Loucy (cell line): ENCODE results near the gene ADAMTS12.

Experiments used
- H2AFZ ChIP-seq: fragments of 200-600 bp; sonication (generic); 2 replicates; pipeline ENCODE4 v1.6.0; 2016; ENCODE audit warnings: antibody characterized with exemption, mild to moderate bottlenecking, low read length, moderate library complexity
- H3F3A ChIP-seq: fragments of 200-600 bp; 2 replicates; pipeline ENCODE4 v1.6.0; 2016; ENCODE audit warnings: antibody characterized with exemption, low read depth, mild to moderate bottlenecking
- H3K27me3 ChIP-seq: fragments of 200-600 bp; sonication (generic); 2 replicates; pipeline ENCODE4 v1.6.1; 2014; ENCODE audit warnings: low read length, mild to moderate bottlenecking; ENCODE audit not compliant: insufficient read depth, poor library complexity, severe bottlenecking
- H3K36me3 ChIP-seq: fragments of 200-600 bp; sonication (generic); 2 replicates; pipeline ENCODE4 v1.6.1; 2016; ENCODE audit warnings: low read length; ENCODE audit not compliant: insufficient read depth
- H3K4me1 ChIP-seq: fragments of 200-600 bp; sonication (generic); 2 replicates; pipeline ENCODE4 v1.5.1; 2014; ENCODE audit warnings: low read length, mild to moderate bottlenecking; ENCODE audit not compliant: insufficient read depth, poor library complexity, severe bottlenecking
- H3K4me2 ChIP-seq: fragments of 200-600 bp; sonication (generic); 2 replicates; pipeline ENCODE4 v1.6.0; 2014; ENCODE audit warnings: antibody characterized with exemption, low read length, low read depth, mild to moderate bottlenecking; ENCODE audit not compliant: poor library complexity, severe bottlenecking
- H3K4me3 ChIP-seq: fragments of 200-600 bp; sonication (generic); 2 replicates; pipeline ENCODE4 v1.5.1; 2014; ENCODE audit warnings: low read length, mild to moderate bottlenecking, mixed read lengths; ENCODE audit not compliant: poor library complexity, severe bottlenecking
- H3K79me2 ChIP-seq: fragments of 200-600 bp; sonication (generic); 2 replicates; pipeline ENCODE4 v1.6.1; 2014; ENCODE audit warnings: low read length; ENCODE audit not compliant: insufficient read depth
- H3K9ac ChIP-seq: fragments of 200-600 bp; sonication (generic); 2 replicates; pipeline ENCODE4 v1.6.0; 2014; ENCODE audit warnings: mild to moderate bottlenecking, low read depth, low read length, moderate library complexity; ENCODE audit not compliant: poor library complexity, severe bottlenecking
- H3K9me2 ChIP-seq: fragments of 200-600 bp; sonication (generic); replicated peaks from 2 replicates; pipeline ENCODE4 v1.6.1; 2016; ENCODE audit warnings: low read depth, low read length, mixed read lengths
- H3K9me3 ChIP-seq: fragments of 200-600 bp; sonication (generic); 2 replicates; pipeline ENCODE4 v1.6.1; 2014; ENCODE audit warnings: mild to moderate bottlenecking, antibody characterized with exemption, low read length, low read depth; ENCODE audit not compliant: insufficient read depth
- H4K20me1 ChIP-seq: fragments of 200-600 bp; sonication (generic); 2 replicates; pipeline ENCODE4 v1.6.0; 2014; ENCODE audit warnings: antibody characterized with exemption, low read length, mild to moderate bottlenecking; ENCODE audit not compliant: insufficient read depth, poor library complexity, severe bottlenecking
- EZH2phosphoT487 ChIP-seq: fragments of 200-600 bp; IDR thresholded peaks from 2 replicates; pipeline ENCODE4 v1.6.1; 2018; ENCODE audit warnings: antibody characterized with exemption, mild to moderate bottlenecking, moderate library complexity, borderline replicate concordance
- TF ChIP-seq, protein P1 (sequence below): fragments of 200-600 bp; sonication (generic); conservative IDR thresholded peaks from 2 replicates; pipeline ENCODE4 v1.5.1; 2014; ENCODE audit warnings: mild to moderate bottlenecking, antibody characterized with exemption, low read length

Gene ADAMTS12

GRCh38 chr5:33721491-33722200 is 170.1 kb downstream of the ADAMTS12 start:
- H3K4me2 ChIP-seq = no peak overlapping the region
- TF ChIP-seq EZH2phosphoT487 = no peak
- TF ChIP-seq, protein P1, sequence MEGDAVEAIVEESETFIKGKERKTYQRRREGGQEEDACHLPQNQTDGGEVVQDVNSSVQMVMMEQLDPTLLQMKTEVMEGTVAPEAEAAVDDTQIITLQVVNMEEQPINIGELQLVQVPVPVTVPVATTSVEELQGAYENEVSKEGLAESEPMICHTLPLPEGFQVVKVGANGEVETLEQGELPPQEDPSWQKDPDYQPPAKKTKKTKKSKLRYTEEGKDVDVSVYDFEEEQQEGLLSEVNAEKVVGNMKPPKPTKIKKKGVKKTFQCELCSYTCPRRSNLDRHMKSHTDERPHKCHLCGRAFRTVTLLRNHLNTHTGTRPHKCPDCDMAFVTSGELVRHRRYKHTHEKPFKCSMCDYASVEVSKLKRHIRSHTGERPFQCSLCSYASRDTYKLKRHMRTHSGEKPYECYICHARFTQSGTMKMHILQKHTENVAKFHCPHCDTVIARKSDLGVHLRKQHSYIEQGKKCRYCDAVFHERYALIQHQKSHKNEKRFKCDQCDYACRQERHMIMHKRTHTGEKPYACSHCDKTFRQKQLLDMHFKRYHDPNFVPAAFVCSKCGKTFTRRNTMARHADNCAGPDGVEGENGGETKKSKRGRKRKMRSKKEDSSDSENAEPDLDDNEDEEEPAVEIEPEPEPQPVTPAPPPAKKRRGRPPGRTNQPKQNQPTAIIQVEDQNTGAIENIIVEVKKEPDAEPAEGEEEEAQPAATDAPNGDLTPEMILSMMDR = no peak
- H3K36me3 ChIP-seq = no peaks in the 10 kb centered on the region
- no peaks in the 10 kb centered on the region for H3K4me1 ChIP-seq
- no peaks in the 10 kb centered on the region for H3K9me2 ChIP-seq
- no peak overlapping the region for H2AFZ ChIP-seq
- no peak overlapping the region for H3K4me3 ChIP-seq
- H3K79me2 ChIP-seq = no peaks in the 10 kb centered on the region
- no peaks in the 10 kb centered on the region for H3F3A ChIP-seq
- H3K9me3 ChIP-seq = no peaks in the 10 kb centered on the region
- no peaks in the 10 kb centered on the region for H4K20me1 ChIP-seq
- H3K9ac ChIP-seq = no peak overlapping the region
- H3K27me3 ChIP-seq = no peaks in the 10 kb centered on the region

DNA sequence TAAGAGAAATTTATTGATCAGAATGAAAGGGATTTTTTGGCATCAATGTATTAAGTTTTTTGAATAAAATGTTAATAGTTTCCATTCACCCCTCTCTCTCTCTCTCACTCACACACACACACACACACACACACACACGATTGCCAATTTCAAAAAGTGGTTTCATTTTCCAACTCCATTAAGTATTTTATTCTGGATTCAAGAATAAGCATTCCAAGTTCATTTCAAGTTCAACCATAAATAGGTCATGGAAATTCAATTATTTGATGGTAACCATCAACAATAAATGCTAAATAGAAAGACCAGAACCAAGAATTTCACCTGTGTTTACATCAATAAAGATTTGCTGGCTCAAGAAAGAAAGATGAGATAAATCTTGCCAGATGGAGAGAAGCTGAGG is 171.6 kb downstream of the ADAMTS12 start:
- no peaks in the 10 kb centered on the region for H4K20me1 ChIP-seq
- H2AFZ ChIP-seq = no peak overlapping the region
- no peaks in the 10 kb centered on the region for H3K79me2 ChIP-seq
- TF ChIP-seq, protein P1 = no peak
- no peak for TF ChIP-seq EZH2phosphoT487
- H3K9me3 ChIP-seq = no peaks in the 10 kb centered on the region
- H3F3A ChIP-seq = no peaks in the 10 kb centered on the region
- no peak overlapping the region for H3K4me3 ChIP-seq
- no peak overlapping the region for H3K9ac ChIP-seq
- H3K4me1 ChIP-seq = no peaks in the 10 kb centered on the region
- H3K9me2 ChIP-seq = no peaks in the 10 kb centered on the region
- H3K4me2 ChIP-seq = no peak overlapping the region
- H3K36me3 ChIP-seq = no peaks in the 10 kb centered on the region
- H3K27me3 ChIP-seq = no peaks in the 10 kb centered on the region

DNA sequence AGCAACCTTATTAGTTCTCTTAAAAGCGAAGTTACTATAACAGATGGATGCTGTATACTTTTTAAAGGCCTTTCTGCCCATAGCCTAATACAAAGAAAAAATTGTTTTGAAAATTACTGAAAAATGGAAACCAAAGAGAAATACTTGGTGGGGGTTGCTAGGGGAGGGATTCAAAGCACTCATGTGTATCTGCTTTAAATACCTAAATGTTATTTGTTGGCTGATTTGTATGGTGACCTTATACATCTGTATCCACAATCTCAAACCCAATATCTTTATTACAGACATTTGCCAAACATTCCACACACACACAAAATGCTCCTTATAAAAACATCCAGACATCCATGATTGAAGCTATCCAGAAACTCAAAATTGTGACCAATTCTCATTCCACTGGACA is 172.0 kb downstream of the ADAMTS12 start:
- no peaks in the 10 kb centered on the region for H3K9me2 ChIP-seq
- H3K4me1 ChIP-seq = no peaks in the 10 kb centered on the region
- no peak overlapping the region for H3K9ac ChIP-seq
- no peaks in the 10 kb centered on the region for H3K79me2 ChIP-seq
- H4K20me1 ChIP-seq = no peaks in the 10 kb centered on the region
- H3K9me3 ChIP-seq = no peaks in the 10 kb centered on the region
- no peak overlapping the region for H2AFZ ChIP-seq
- no peaks in the 10 kb centered on the region for H3F3A ChIP-seq
- H3K27me3 ChIP-seq = no peaks in the 10 kb centered on the region
- H3K36me3 ChIP-seq = no peaks in the 10 kb centered on the region
- TF ChIP-seq EZH2phosphoT487 = no peak
- TF ChIP-seq, protein P1 = no peak
- H3K4me3 ChIP-seq = no peak overlapping the region
- H3K4me2 ChIP-seq = no peak overlapping the region
